Esophagus muscularis mucosa (tissue), 4 donors: ENCODE results near the gene SV2C. TPM values are rescaled to one million over a fixed set of nuclear protein-coding genes. Genes with fewer than 3 reads are reported as not detected.

Experiments
- DNase-seq: peaks from one replicate; pipeline ENCODE4 v3.0.0-alpha.2; 2017; ENCODE audit errors: extremely low spot score
- H3K27ac ChIP-seq, 4 donors: fragments of 200-600 bp; sonication (generic); replicated peaks in 1 of 4; 1 replicate in 3 of 4; 2 replicates in 1 of 4; pipeline ENCODE4 v1.5.1; 2016 to 2019; ENCODE audit warnings: mild to moderate bottlenecking in 1 of 4
- H3K27me3 ChIP-seq, 4 donors: fragments of 200-600 bp; sonication (generic); one replicate each; pipeline versions ENCODE4 v1.5.1 to v1.6.0; 2016 to 2019
- H3K36me3 ChIP-seq, 4 donors: fragments of 200-600 bp; sonication (generic); one replicate each; pipeline ENCODE4 v1.5.1; 2016 to 2019
- H3K4me1 ChIP-seq, 4 donors: fragments of 200-600 bp; sonication (generic); one replicate each; pipeline ENCODE4 v1.5.1; 2016 to 2019
- H3K4me3 ChIP-seq, 4 donors: fragments of 200-600 bp; sonication (generic); 1 replicate in 2 of 4; 2 replicates in 2 of 4; pipeline ENCODE4 v1.5.1; 2016 to 2019; ENCODE audit warnings: mild to moderate bottlenecking in 4 of 4, moderate library complexity in 1 of 4
- H3K9me3 ChIP-seq, 4 donors: fragments of 200-600 bp; sonication (generic); 1 replicate in 3 of 4; 2 replicates in 1 of 4; pipeline ENCODE4 v1.5.1; 2016 to 2019
- CTCF ChIP-seq, 3 experiments: fragments of 200-600 bp in 2 of 3; fragments of 450-650 bp in 1 of 3; sonication (generic) in 2 of 3; IDR thresholded peaks; one replicate each; pipeline ENCODE4 v1.5.1; 2017 to 2019; ENCODE audit warnings: antibody characterized with exemption in 3 of 3, mild to moderate bottlenecking in 2 of 3, moderate library complexity in 1 of 3
- EP300 ChIP-seq: sonication (generic); formaldehyde crosslinking; IDR thresholded peaks from one replicate; pipeline ENCODE4 v1.6.1; 2017; ENCODE audit warnings: antibody characterized with exemption
- POLR2A ChIP-seq: fragments of 450-650 bp; IDR thresholded peaks from one replicate; pipeline ENCODE4 v1.6.1; 2017; ENCODE audit warnings: antibody characterized with exemption, moderate library complexity, mild to moderate bottlenecking, low read depth
- POLR2AphosphoS5 ChIP-seq, 2 donors: sonication (generic); formaldehyde crosslinking; IDR thresholded peaks; one replicate each; pipeline ENCODE4 v1.6.1; 2017; ENCODE audit warnings: antibody characterized with exemption in 2 of 2
- WGBS: methylation state at CpG from one replicate; pipeline ENCODE4 v1.1.5; 2018; 5-methylcytosine and 5-hydroxymethylcytosine counted together
- intact Hi-C: fragments of 100-400 bp; cut with DNase I; formaldehyde crosslinking; loops from one replicate; pipeline ENCODE4 v1.15.1; 2023
- total RNA-seq, 4 donors: library from RNA; depleted of rRNA; stranded (reverse); fragments of >200 nt; gene quantifications; one replicate each; pipeline versions ENCODE4 v1.1.0 to v1.2.1, GENCODE V29; 2016

SV2C gene
- total RNA-seq, 4 donors from 2014 or later: 0.23 to 0.99 (median 0.47) TPM

- Histone ChIP-seq H3K27ac (no peak overlapping the region), H3K4me1 (peaks cover 0 to 4% (median 0%) of the 10 kb centered on the region in 4 donors), H3K9me3 (peaks cover 0 to 6% (median 3%) of the 10 kb centered on the region in 4 donors), H3K4me3 (no peak overlapping the region), H3K27me3 (no peaks in the 10 kb centered on the region), H3K36me3 (no peaks in the 10 kb centered on the region)
- no peak for DNase-seq
- intact Hi-C loops: no loop called here
- WGBS: 14% methylated on average over 3 of the region's 3 CpGs
- TF ChIP-seq EP300 (no peak), POLR2A (no peak), CTCF (IDR thresholded peaks at IDR 0.05) (no peak), POLR2AphosphoS5 (IDR thresholded peaks at IDR 0.05) (no peak)
Observed at GRCh38 chr5:76204713-76205112, 121.5 kb downstream of the SV2C start.

- Histone ChIP-seq H3K4me1 (peaks cover 0 to 4% (median 0%) of the 10 kb centered on the region in 4 donors), H3K27ac (no peak overlapping the region), H3K4me3 (no peak overlapping the region), H3K36me3 (no peaks in the 10 kb centered on the region), H3K27me3 (no peaks in the 10 kb centered on the region), H3K9me3 (peaks cover 0 to 10% (median 4%) of the 10 kb centered on the region in 4 donors)
- WGBS: 65% methylated on average over 2 of the region's 2 CpGs
- intact Hi-C loops: no loop called here
- DNase-seq: no peak
- no peak for TF ChIP-seq EP300
- no peak for TF ChIP-seq CTCF (IDR thresholded peaks at IDR 0.05)
- no peak for TF ChIP-seq POLR2A
- TF ChIP-seq POLR2AphosphoS5 (IDR thresholded peaks at IDR 0.05): no peak
Observed at GRCh38 chr5:76207120-76207519, 123.9 kb downstream of the SV2C start.

- 97% methylated on average over 2 of the region's 2 CpGs for WGBS
- intact Hi-C loops: no loop called here
Observed at GRCh38 chr5:76209297-76209696, 126.1 kb downstream of the SV2C start.

GRCh38 chr5:76210946-76211345 is 127.8 kb downstream of the SV2C start:
- TF ChIP-seq CTCF (IDR thresholded peaks at IDR 0.05) (no peak), POLR2A (no peak), EP300 (no peak), POLR2AphosphoS5 (IDR thresholded peaks at IDR 0.05) (no peak)
- Histone ChIP-seq H3K4me1 (no peaks in the 10 kb centered on the region), H3K9me3 (peaks cover 0 to 10% (median 4%) of the 10 kb centered on the region in 4 donors), H3K36me3 (no peaks in the 10 kb centered on the region), H3K27me3 (no peaks in the 10 kb centered on the region), H3K4me3 (no peak overlapping the region), H3K27ac (no peak overlapping the region)
- DNase-seq: no peak
- intact Hi-C loops: no loop called here

More at GRCh38 chr5:76209297-76209696, 126.1 kb downstream of the SV2C start:
- Histone ChIP-seq H3K4me1 (peaks cover 0 to 4% (median 0%) of the 10 kb centered on the region in 4 donors), H3K27ac (no peak overlapping the region), H3K27me3 (no peaks in the 10 kb centered on the region), H3K9me3 (peaks cover 0 to 10% (median 4%) of the 10 kb centered on the region in 4 donors), H3K4me3 (no peak overlapping the region), H3K36me3 (no peaks in the 10 kb centered on the region)
- TF ChIP-seq CTCF (IDR thresholded peaks at IDR 0.05) (no peak), POLR2A (no peak), POLR2AphosphoS5 (IDR thresholded peaks at IDR 0.05) (no peak), EP300 (no peak)
- DNase-seq: no peak

- Histone ChIP-seq H3K9me3 (peaks cover 0 to 10% (median 4%) of the 10 kb centered on the region in 4 donors), H3K27me3 (no peaks in the 10 kb centered on the region), H3K4me1 (no peaks in the 10 kb centered on the region), H3K27ac (no peak overlapping the region), H3K36me3 (no peaks in the 10 kb centered on the region), H3K4me3 (no peak overlapping the region)
- no peak for DNase-seq
- intact Hi-C loops: no loop called here
- TF ChIP-seq POLR2A: no peak
- TF ChIP-seq POLR2AphosphoS5 (IDR thresholded peaks at IDR 0.05): no peak
- TF ChIP-seq EP300: no peak
- TF ChIP-seq CTCF (IDR thresholded peaks at IDR 0.05): no peak
- 96% methylated on average over 1 of the region's 1 CpG for WGBS
Observed at GRCh38 chr5:76213858-76214257, 130.7 kb downstream of the SV2C start.
